Small intestine (tissue), 7 donors: ENCODE results near the gene GAS7. TPM values are rescaled to one million over a fixed set of nuclear protein-coding genes. Genes with fewer than 3 reads are reported as not detected.

ENCODE experiments used
- DNase-seq, 2 donors: peaks; one replicate each; pipeline versions ENCODE4 v3.0.0 to v3.0.0-alpha.2; 2013
- FAIRE-seq: peaks from 2 replicates; lab custom pipeline; 2012; peaks lifted over from hg19 to GRCh38; lab: Jason Lieb, UNC
- H3K27ac ChIP-seq, 3 donors: one replicate each; pipeline ENCODE4 v1.5.1; 2013; ENCODE audit warnings: low read length in 2 of 3, mild to moderate bottlenecking in 2 of 3, control low read depth in 1 of 3, inconsistent platforms in 1 of 3, low read depth in 1 of 3, moderate library complexity in 1 of 3
- H3K27me3 ChIP-seq, 3 donors: one replicate each; pipeline ENCODE4 v1.6.1; 2013; ENCODE audit warnings: low read length in 3 of 3, inconsistent platforms in 1 of 3; ENCODE audit not compliant: control insufficient read depth in 3 of 3, insufficient read depth in 3 of 3
- H3K36me3 ChIP-seq, 3 donors: one replicate each; pipeline ENCODE4 v1.6.1; 2013; ENCODE audit warnings: low read length in 3 of 3, inconsistent platforms in 1 of 3, low read depth in 1 of 3, mild to moderate bottlenecking in 1 of 3, moderate library complexity in 1 of 3; ENCODE audit not compliant: control insufficient read depth in 3 of 3, insufficient read depth in 2 of 3
- H3K4me1 ChIP-seq, 3 donors: one replicate each; pipeline ENCODE4 v1.6.1; 2013; ENCODE audit warnings: low read length in 2 of 3, inconsistent platforms in 1 of 3, low read depth in 1 of 3, mild to moderate bottlenecking in 1 of 3, moderate library complexity in 1 of 3; ENCODE audit not compliant: control insufficient read depth in 3 of 3, insufficient read depth in 2 of 3
- H3K4me3 ChIP-seq, 3 donors: one replicate each; pipeline ENCODE4 v1.5.1; 2013; ENCODE audit warnings: low read length in 3 of 3, control low read depth in 1 of 3, inconsistent platforms in 1 of 3, low read depth in 1 of 3, mild to moderate bottlenecking in 1 of 3, moderate library complexity in 1 of 3
- H3K9me3 ChIP-seq, 2 donors: one replicate each; pipeline ENCODE4 v1.6.1; 2013; ENCODE audit warnings: low read depth in 1 of 2, low read length in 1 of 2; ENCODE audit not compliant: control insufficient read depth in 2 of 2, insufficient read depth in 1 of 2
- WGBS, 3 donors: extraction: QIAGEN DNeasy Blood & Tissue Kit; methylation state at CpG; one replicate each; pipeline ENCODE4 v1.1.7; 2013; 5-methylcytosine and 5-hydroxymethylcytosine counted together
- polyA plus RNA-seq, 4 donors: library from polyadenylated mRNA; stranded (reverse) in 3 of 4; unstranded in 1 of 4; fragments of 200-250 nt in 3 of 4; fragments of 120-200 nt in 1 of 4; gene quantifications; one replicate each; pipeline versions ENCODE4 v1.2.1 to v1.2.3, GENCODE V29; 2013
- donor health status: healthy with polysubstance abuse.
- donor health status: control.
- donor health status: control.
- donor health status: Bipolar disorder and iron deficiency.
- donor health status: healthy.

The GAS7 gene
- polyA plus RNA-seq, 4 donors = 1.1 to 14.9 (median 5.9) TPM

DNA sequence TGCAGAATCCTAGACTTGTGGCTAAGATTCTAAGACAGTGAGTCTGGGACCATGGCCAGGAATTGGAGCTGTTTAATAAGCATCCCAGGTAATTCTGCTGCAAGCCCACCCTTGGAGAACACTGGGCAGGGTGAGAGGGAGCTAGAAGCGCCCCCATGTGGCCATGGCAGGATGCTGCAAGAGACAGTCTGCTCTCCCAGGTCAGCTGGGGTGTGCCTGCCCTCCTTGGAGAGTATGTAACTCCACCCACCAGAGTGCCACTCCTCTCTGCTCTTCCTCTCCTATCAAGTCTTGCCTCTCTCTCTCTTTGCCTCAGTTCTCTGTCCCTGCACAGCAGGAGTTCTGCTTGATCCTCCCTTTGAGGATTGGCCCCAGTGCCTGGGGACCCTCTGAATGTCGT, 308.3 kb downstream of the GAS7 start:
- Histone ChIP-seq H3K27me3 (no peaks in the 10 kb centered on the region), H3K27ac (no peak overlapping the region), H3K4me1 (no peaks in the 10 kb centered on the region), H3K36me3 (peaks cover 0 to 3% (median 0%) of the 10 kb centered on the region in 3 donors), H3K9me3 (peaks cover 0 to 2% of the 10 kb centered on the region in 2 donors), H3K4me3 (no peak overlapping the region)
- DNase-seq (no peak), FAIRE-seq (no peak)
- 7 to 33% (median 16%) methylated on average over 2 of the region's 2 CpGs for WGBS, 3 donors

DNA sequence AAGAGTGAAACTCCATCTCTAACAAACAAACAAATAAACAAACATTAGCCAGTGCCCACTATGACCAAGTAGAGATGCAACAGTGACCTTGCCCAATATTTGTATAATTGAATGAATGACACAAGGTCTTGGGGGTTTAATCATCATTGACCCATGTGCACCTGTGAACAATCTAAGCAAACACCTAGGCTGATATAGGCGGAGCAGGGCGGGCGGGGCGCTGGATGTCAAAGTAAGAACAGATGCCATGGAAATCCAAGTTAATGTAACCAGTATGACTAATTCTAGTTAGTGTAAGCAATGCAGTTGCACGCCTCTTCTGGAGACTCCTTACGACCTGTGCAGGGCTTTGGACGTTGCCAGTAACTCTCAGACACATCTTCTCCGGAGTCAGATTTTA, 310.9 kb downstream of the GAS7 start:
- no peaks in the 10 kb centered on the region for H3K27me3 ChIP-seq
- H3K9me3 ChIP-seq = peaks cover 0 to 7% of the 10 kb centered on the region in 2 donors
- H3K4me3 ChIP-seq = no peak overlapping the region
- WGBS, 3 donors = 66 to 80% (median 73%) methylated on average over 8 of the region's 8 CpGs
- H3K4me1 ChIP-seq = no peaks in the 10 kb centered on the region
- no peak overlapping the region for H3K27ac ChIP-seq
- peaks cover 0 to 3% (median 0%) of the 10 kb centered on the region in 3 donors for H3K36me3 ChIP-seq
- no peak for DNase-seq
- no peak for FAIRE-seq

DNA sequence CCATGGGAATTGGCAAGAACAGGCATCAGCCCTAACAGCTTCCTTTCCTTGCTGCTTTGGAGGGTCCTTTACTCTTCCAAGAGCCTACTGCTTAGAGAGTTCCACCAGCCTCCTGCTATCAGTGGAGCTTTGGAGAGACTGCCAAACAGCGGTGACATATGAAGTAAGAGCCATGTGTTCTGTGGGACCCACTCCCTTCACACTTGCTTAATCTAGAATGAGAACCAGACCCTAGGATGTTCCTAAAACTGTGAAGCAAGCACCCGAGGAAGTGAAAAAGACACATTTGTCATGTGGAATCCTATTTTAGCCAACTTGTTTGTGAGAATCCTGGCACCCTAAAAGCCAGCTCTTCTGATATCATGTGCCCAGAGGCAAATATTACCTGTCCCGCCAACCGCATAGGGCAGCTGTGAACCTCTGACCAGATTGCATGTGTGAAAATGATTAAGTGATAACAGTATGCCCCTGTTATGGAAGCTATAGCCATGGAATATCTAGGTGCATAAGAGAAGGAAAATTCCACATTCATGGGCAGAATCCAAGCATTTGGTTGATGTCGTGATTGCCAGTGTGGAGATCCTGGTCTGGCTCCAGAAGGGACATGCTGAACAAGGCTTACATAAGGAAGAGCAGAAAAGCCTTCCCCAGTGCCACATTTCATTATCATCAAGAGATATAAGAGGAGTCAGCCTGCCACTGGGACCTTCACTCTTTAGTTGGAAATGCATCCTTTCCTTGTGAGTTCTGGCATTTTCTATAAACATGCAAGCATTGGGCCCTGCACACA, 312.1 kb downstream of the GAS7 start:
- no peak for FAIRE-seq
- Histone ChIP-seq H3K4me3 (no peak overlapping the region), H3K36me3 (peaks cover 0 to 3% (median 0%) of the 10 kb centered on the region in 3 donors), H3K27ac (no peak overlapping the region), H3K9me3 (peaks cover 0 to 12% of the 10 kb centered on the region in 2 donors), H3K4me1 (no peaks in the 10 kb centered on the region), H3K27me3 (no peaks in the 10 kb centered on the region)
- no peak for DNase-seq
- 86 to 88% (median 87%) methylated on average over 5 of the region's 5 CpGs for WGBS, 3 donors

DNA sequence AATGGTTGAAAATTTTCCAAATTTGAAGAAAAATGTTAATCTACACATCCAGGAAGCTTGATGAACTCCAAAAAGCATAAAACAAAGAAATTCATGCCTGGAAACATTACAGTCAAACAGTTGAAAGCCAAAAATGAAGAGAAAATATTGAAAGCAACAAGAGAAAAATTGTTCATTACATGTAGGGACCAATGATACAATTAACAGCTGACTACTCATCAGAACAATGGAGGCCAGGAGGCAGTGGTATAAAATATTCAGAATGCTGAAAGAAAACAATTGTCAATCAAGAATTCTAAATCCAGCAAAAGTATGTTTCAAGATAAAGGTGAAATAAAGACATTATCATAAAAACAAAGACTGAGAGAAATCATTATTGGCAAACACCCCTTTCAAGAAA, 315.0 kb downstream of the GAS7 start:
- no peak overlapping the region for H3K27ac ChIP-seq
- H3K27me3 ChIP-seq = no peaks in the 10 kb centered on the region
- no peak overlapping the region for H3K4me3 ChIP-seq
- FAIRE-seq (no peak), DNase-seq (no peak)
- H3K9me3 ChIP-seq = peaks cover 0 to 12% of the 10 kb centered on the region in 2 donors
- H3K4me1 ChIP-seq = no peaks in the 10 kb centered on the region
- H3K36me3 ChIP-seq = peaks cover 0 to 3% (median 0%) of the 10 kb centered on the region in 3 donors

DNA sequence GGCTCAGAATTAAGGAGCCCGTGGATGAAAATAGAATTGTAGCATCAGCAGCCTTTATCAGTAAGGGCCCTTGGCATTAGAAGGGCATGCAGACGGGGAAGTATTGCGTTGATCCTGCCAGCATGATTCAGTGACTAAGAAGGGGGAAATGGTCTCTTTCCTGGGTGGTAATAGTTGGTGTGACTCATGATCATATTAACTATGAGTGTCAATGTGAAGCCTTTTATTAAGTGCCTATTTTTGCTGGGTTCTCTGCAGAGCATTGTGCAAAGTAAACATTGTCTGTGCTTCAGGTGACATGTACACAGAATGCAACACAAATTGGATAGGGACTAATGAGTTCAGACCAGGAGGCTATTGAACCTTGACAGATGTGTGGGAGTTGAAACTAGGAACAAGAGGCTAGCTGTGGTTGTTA, 317.8 kb downstream of the GAS7 start:
- H3K36me3 ChIP-seq = peaks cover 0 to 3% (median 0%) of the 10 kb centered on the region in 3 donors
- 76 to 89% (median 78%) methylated on average over 3 of the region's 3 CpGs for WGBS, 3 donors
- no peaks in the 10 kb centered on the region for H3K4me1 ChIP-seq
- FAIRE-seq (no peak), DNase-seq (no peak)
- no peaks in the 10 kb centered on the region for H3K27me3 ChIP-seq
- no peak overlapping the region for H3K27ac ChIP-seq
- H3K4me3 ChIP-seq = no peak overlapping the region
- peaks cover 0 to 12% of the 10 kb centered on the region in 2 donors for H3K9me3 ChIP-seq

DNA sequence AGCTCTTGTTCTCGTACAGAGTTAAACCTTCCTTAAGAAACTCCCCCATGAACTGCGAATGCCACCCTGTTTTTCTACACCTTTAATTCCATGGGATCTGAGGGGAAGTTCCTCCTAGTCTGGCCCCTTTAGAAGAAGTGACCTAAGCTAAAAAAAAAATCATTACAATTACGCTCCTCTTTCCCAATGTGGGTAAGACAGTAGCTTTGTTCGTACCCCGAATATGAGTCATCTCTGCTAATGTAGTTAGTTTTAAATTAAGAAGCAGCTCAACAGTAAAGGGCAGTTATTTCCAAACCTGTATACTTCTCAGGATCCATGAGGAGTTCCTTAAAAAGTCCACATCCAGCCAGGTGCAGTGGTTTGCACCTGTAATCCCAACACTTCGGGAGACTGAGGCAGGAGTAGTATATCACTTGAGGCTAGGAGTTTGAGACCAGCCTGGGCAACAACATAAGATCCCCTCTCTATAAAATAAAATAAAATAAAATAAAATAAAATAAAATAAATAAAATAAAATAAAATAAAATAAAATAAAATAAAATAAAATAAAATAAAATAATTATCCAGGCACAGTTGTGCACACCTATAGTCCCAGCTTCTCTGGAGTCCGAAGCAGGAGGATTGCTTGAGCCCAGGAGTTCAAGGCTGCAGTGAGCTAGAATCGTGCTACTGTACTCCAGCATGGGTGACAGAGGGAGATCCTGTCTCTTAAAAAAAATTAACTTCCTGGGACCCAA, 319.4 kb downstream of the GAS7 start:
- Histone ChIP-seq H3K27ac (no peak overlapping the region), H3K27me3 (no peaks in the 10 kb centered on the region), H3K9me3 (peaks cover 0 to 6% of the 10 kb centered on the region in 2 donors), H3K36me3 (no peaks in the 10 kb centered on the region), H3K4me1 (no peaks in the 10 kb centered on the region), H3K4me3 (no peak overlapping the region)
- FAIRE-seq (no peak), DNase-seq (no peak)
- WGBS, 3 donors = 83 to 87% (median 87%) methylated on average over 8 of the region's 8 CpGs

DNA sequence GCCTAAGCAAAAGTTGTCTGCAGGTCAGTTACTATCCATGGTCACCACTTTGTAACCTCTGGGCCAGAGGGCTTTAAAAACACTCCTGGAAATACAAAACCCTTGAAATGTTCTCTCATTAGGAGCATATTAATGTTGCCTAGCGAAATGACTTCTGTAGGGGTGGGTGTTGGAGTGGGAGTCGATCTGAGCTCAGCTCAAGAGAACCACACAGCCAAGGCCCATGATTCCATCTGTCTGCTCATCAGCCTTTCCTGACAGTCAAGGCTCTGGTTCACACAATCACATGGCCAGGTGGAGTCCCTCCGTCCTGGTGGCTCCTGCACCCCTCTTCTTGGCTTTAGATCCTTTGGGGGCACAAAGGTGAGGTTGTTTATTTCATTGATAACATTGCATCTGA, 320.1 kb downstream of the GAS7 start:
- Histone ChIP-seq H3K27ac (no peak overlapping the region), H3K4me1 (no peaks in the 10 kb centered on the region), H3K4me3 (no peak overlapping the region), H3K36me3 (no peaks in the 10 kb centered on the region), H3K27me3 (no peaks in the 10 kb centered on the region), H3K9me3 (peaks cover 0 to 6% of the 10 kb centered on the region in 2 donors)
- 62 to 70% (median 66%) methylated on average over 3 of the region's 3 CpGs for WGBS, 3 donors
- FAIRE-seq (no peak), DNase-seq (no peak)

DNA sequence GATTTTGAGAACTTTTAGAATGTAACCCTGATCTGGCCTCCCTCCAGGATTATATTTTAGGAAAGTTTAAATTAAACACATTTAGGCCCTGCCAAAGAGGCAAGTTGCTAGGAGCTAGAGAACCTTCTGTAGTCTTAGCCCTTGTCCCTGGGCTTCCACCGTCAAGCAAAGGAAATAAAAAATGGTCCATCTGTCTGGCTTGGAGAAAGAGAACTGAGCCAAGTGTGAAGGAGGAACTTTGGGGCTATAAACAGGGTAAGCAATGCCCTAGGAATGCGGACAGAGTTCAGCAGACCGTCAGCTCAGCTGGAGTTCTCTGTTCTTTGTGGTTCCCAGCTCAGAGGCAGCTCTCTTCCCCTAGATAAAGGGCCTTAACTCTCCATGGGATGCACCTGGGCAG, 323.0 kb downstream of the GAS7 start:
- Histone ChIP-seq H3K4me3 (no peak overlapping the region), H3K9me3 (no peaks in the 10 kb centered on the region), H3K27me3 (no peaks in the 10 kb centered on the region), H3K4me1 (no peaks in the 10 kb centered on the region), H3K36me3 (no peaks in the 10 kb centered on the region), H3K27ac (no peak overlapping the region)
- WGBS, 3 donors = 13 to 28% (median 17%) methylated on average over 3 of the region's 3 CpGs
- no peak for FAIRE-seq
- DNase-seq = no peak
